HG02588 (cell line): ENCODE measurements around the gene LRP2.

ENCODE experiments used
- ATAC-seq: cut with Tn5 transposase; IDR thresholded peaks from one replicate; pipeline ENCODE4 v1.9.1; 2021; ENCODE audit warnings: mild to moderate bottlenecking, moderate library complexity; ENCODE audit not compliant: unreplicated experiment

LRP2 gene

GRCh38 chr2:169131587-169132512 lies 230.5 kb downstream of the LRP2 start:
- ATAC-seq: peak; percentile 67

DNA sequence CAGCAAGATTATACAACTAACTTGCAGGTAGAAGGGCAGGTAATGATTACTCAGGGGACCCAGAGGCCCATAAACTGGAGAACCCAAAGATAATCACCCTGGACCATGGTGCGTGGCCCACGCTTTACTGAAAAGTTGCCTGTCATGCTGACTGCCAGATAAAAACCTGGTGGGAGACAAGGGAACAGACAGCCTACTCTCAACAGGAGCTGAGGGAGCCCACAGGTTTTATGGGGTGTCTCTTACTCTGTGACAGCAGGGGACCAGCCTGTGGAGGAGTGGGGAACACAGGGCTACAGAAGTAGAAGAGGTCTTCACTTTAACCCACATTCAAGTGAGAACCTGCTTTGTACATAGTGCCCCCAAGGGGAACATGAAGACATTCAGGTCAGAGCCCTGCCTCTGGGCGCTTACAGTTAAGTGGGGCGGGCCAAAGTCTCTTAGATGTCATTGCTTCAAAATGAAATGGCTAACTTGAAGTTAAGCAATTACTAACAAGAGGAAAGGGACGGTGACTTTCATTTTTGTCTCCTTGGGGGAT lies 232.6 kb downstream of the LRP2 start:
- ATAC-seq: no peak

GRCh38 chr2:169119851-169120250 lies 242.5 kb downstream of the LRP2 start:
- ATAC-seq: no peak

- ATAC-seq: no peak
Observed at GRCh38 chr2:169119123-169119760, 243.1 kb downstream of the LRP2 start.

DNA sequence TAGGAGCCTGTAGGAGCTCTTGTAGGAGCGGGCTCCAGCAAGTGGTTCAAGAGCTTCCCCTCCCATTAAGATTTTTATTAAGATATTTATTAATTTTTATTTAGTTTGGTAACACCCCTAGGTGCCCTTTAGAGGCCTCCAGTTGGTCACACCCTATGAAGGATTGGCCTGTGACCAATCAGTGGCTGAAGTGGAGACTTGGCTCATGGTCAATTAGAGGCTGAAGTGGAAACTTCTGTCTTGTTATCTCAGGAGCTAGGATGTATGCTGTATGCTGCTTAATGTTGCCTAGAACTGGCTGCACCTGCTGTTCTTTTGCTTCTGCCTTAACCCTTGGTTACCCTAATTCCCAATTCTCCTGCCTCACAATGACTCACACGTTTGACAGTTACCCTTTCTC lies 244.3 kb downstream of the LRP2 start:
- no peak for ATAC-seq

- ATAC-seq: no peak
Observed at GRCh38 chr2:169116993-169117392, 245.3 kb downstream of the LRP2 start.

- ATAC-seq: no peak
Observed at GRCh38 chr2:169116327-169116726, 246.0 kb downstream of the LRP2 start.

- no peak for ATAC-seq
Observed at GRCh38 chr2:169114056-169114455, 248.3 kb downstream of the LRP2 start.

DNA sequence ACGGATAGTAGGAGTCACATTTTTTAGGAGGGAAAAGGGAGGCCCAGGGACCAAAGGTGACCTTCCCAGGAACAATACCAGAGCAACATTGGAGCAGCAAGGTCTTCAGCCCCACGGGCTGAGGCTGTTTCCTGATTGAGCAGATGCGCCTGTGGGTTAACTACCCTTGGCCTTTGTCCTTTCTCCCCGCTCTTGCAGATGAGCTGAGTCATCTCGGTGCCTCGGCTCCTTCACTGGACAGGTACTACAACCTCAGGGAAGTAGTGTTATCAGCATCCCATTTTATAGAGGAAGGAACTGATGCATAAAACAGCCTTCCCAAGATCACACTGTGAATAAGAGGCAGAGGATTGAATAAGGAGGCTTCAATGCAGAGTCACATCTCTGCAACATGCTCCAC lies 249.5 kb downstream of the LRP2 start:
- no peak for ATAC-seq

- ATAC-seq: no peak
Observed at GRCh38 chr2:169110916-169111315, 251.4 kb downstream of the LRP2 start.

DNA sequence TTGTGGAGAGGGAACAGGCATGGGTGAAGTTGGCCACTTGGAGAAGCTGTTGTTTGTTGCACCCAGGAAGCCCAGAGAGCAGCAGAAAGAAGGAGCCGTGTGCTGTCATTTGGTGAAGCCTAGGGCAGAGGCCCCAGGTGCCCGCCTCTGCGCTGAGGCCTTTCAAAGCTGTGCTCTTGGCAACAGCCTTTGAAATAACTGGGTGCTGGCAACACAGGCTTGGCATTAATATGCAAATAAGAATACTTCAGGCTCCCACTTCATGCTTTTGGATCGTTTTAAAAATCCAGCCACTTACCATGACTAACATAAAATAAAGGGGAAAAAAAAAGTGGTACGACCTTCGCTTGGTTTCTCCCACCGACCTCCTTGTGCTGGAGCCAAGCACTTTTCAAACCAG lies 251.9 kb downstream of the LRP2 start:
- no peak for ATAC-seq

- ATAC-seq: peak; percentile 48
Observed at GRCh38 chr2:169109502-169110409, 252.6 kb downstream of the LRP2 start.

DNA sequence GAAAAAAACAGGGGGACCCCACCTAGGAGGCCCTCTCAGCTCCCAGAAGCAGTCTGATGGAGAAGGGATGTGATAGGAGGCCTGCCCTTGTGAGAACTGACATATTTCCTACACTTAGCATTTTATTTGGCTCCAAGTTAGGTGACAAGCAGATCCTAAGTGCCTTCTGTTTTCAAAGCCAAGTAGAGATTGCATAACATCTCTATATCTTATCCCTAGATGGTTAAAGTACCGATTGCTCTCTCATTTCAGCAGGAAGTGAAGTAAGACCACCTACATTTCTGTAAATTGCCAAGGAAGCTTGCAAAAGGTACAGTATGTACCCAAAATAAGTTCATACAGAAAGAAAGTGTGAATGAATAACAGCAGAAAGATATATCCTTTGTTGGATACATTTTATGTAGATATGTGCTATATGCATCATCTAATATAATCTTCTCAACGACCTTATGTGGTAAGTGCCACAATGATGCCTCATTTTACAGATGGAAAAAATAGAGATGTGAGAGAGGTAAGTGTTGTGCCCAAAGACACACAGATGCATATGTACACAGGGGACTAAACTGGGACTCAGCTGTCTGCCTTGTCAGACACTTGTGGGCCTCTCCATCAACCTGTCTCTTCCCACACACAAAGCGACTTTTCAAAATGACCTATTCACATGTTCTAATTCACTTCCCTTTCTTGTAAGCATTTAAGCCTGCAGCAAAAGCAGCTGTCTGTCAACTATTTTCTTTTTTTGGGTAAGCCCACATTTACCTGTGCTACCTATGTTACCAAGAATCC lies 254.0 kb downstream of the LRP2 start:
- ATAC-seq: no peak

- ATAC-seq: peak; percentile 72
Observed at GRCh38 chr2:169107645-169108044, 254.7 kb downstream of the LRP2 start.

- ATAC-seq: no peak
Observed at GRCh38 chr2:169106563-169107545, 255.5 kb downstream of the LRP2 start.

GRCh38 chr2:169106134-169106533 lies 256.2 kb downstream of the LRP2 start:
- ATAC-seq: no peak

DNA sequence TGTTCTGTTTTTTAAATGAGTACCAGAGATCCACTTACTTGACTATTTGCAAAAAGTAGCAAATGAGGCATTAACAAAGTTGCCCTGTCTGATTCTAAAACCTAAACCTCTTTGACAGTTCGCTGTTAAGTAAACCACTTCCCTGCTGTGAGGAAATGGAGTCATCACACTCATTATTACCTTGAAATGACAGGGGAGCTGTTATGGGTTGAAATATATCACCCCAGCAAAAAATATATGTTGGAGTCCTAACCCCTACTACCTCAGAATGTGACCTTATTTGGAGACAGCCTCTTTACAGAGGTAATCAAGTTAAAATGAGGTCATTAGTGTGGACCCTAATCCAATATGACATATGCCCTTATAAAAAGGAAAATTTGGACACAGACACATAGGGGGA lies 256.9 kb downstream of the LRP2 start:
- ATAC-seq: no peak

- no peak for ATAC-seq
Observed at GRCh38 chr2:169104848-169105247, 257.5 kb downstream of the LRP2 start.

DNA sequence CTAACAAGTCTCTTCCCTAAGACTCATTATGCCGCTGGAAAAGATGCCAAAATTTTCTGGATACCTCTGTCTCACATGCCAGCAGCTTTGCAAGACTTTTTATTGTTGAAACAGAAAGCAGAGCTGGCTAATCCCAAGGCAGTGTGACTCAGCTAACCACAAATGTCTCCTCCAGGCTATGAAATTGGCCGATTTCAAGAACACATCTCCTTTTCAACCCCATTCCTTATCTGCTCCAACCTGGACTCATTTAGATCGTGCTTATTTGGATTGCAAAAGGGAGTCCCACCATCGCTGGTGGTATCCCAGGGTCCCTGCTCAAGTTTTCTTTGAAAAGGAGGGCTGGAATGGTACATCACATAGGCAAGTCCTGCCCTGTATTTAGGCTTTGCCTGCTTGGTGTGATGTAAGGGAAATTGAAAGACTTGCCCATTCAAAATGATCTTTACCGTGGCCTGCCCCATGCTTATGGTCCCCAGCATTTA lies 266.7 kb downstream of the LRP2 start:
- ATAC-seq: no peak
